GM12878 (cell line): ENCODE results near the gene RSRP1. TPM values are rescaled to one million over a fixed set of nuclear protein-coding genes. Genes with fewer than 3 reads are reported as not detected.
"Not testable (repeated sequence)": the region's sequence is repeated elsewhere in the genome, so short reads cannot be mapped to it uniquely, and the experiment has no call there.

Experiments used
- ATAC-seq: fragments of 200-7000 bp; cut with Tn5 transposase; 3 replicates; pipeline ENCODE4 v1.9.1; 2020; ENCODE audit warnings: mild to moderate bottlenecking, moderate library complexity
- BruUV-seq: library from RNA; stranded (reverse); fragments of 400-500 nt; replicated peaks from 2 replicates; lab custom pipeline; 2021; lab: Mats Ljungman, UMichigan
- CTCF ChIA-PET: fragments of 300-600 bp; sonication (Branson Sonifier 250); formaldehyde crosslinking; extraction: SDS; loops from one replicate; lab custom pipeline; 2021; ENCODE audit warnings: inconsistent platforms; lab: Yijun Ruan, JAX
- POLR2A ChIA-PET: fragments of 350-600 bp; formaldehyde crosslinking; extraction: SDS; loops from one replicate; lab custom pipeline; 2021; ENCODE audit warnings: inconsistent platforms; lab: Charles Lee
- RAD21 ChIA-PET: fragments of 300-600 bp; sonication (Branson Sonifier 250); formaldehyde crosslinking; loops from one replicate; lab custom pipeline; 2023; ENCODE audit warnings: antibody characterized with exemption; ENCODE audit not compliant: unreplicated experiment; lab: Charles Lee
- SMC1A ChIA-PET: fragments of 300-600 bp; sonication (Branson Sonifier 250); formaldehyde crosslinking; loops from one replicate; lab custom pipeline; 2023; ENCODE audit not compliant: unreplicated experiment, uncharacterized antibody; lab: Charles Lee
- DNase-seq: peaks from one replicate; pipeline ENCODE4 v3.0.0-alpha.2; 2011; ENCODE audit warnings: low read depth, low spot score
- FAIRE-seq: peaks from 3 replicates; lab custom pipeline; 2011; peaks lifted over from hg19 to GRCh38; lab: Jason Lieb, UNC
- H2AFZ ChIP-seq: 2 replicates; pipeline ENCODE4 v1.6.0; 2011; ENCODE audit warnings: low read depth, low read length, control low read depth; ENCODE audit not compliant: control insufficient read depth
- H3K27ac ChIP-seq: 2 replicates; pipeline ENCODE4 v1.5.1; 2011; ENCODE audit warnings: control low read depth; ENCODE audit not compliant: control insufficient read depth, insufficient read depth
- H3K27me3 ChIP-seq, 2 experiments: replicated peaks in 1 of 2; 2 replicates each; pipeline versions ENCODE4 v1.6.0 to v1.6.1; 2011; ENCODE audit warnings: low read length in 1 of 2; ENCODE audit not compliant: control insufficient read depth in 2 of 2, insufficient read depth in 2 of 2
- H3K36me3 ChIP-seq, 2 experiments: 2 replicates each; pipeline ENCODE4 v1.5.1; 2011; ENCODE audit warnings: low read length in 1 of 2; ENCODE audit not compliant: control insufficient read depth in 2 of 2, insufficient read depth in 2 of 2
- H3K4me1 ChIP-seq: 2 replicates; pipeline ENCODE4 v1.6.1; 2011; ENCODE audit warnings: mild to moderate bottlenecking, low read length, moderate library complexity, mixed read lengths; ENCODE audit not compliant: control insufficient read depth, insufficient read depth
- H3K4me2 ChIP-seq: 2 replicates; pipeline ENCODE4 v1.6.0; 2011; ENCODE audit warnings: control low read depth; ENCODE audit not compliant: control insufficient read depth, insufficient read depth
- H3K4me3 ChIP-seq: fragments of 200-600 bp; sonication (generic); 2 replicates; pipeline ENCODE4 v1.5.1; 2016
- H3K79me2 ChIP-seq: 2 replicates; pipeline ENCODE4 v1.6.0; 2011; ENCODE audit warnings: low read length; ENCODE audit not compliant: control insufficient read depth, insufficient read depth
- H3K9ac ChIP-seq: 2 replicates; pipeline ENCODE4 v1.8.0; 2011; ENCODE audit warnings: low read length, control low read depth, mixed read lengths; ENCODE audit not compliant: control insufficient read depth, insufficient read depth
- H3K9me3 ChIP-seq: replicated peaks from 3 replicates; pipeline ENCODE4 v1.5.1; 2011; ENCODE audit warnings: mild to moderate bottlenecking, low read length; ENCODE audit not compliant: control insufficient read depth, insufficient read depth
- H4K20me1 ChIP-seq: 2 replicates; pipeline ENCODE4 v1.6.0; 2011; ENCODE audit not compliant: control insufficient read depth, insufficient read depth
- WGBS: methylation state at CpG from one replicate; pipeline ENCODE4 v1.1.6; 2016; ENCODE audit warnings: low lambda C conversion rate; ENCODE audit not compliant: insufficient replicate concordance, insufficient coverage; ENCODE audit errors: missing lambda C conversion rate; 5-methylcytosine and 5-hydroxymethylcytosine counted together
- in situ Hi-C: fragments of 300-500 bp; cut with MboI; formaldehyde crosslinking; loops from 9 replicates; pipeline ENCODE4 v1.14.3; 2018; ENCODE audit warnings: mixed read lengths
- intact Hi-C: fragments of 100-400 bp; cut with micrococcal nuclease; formaldehyde crosslinking; loops from one replicate; pipeline ENCODE4 v1.14.2; 2022; ENCODE audit not compliant: unreplicated experiment
- polyA plus RNA-seq, 11 experiments: library from polyadenylated mRNA; depleted of rRNA in 4 of 11; unstranded in 6 of 11; stranded (reverse) in 5 of 11; fragments of >200 nt; fragmentation: Nextera tagmentation in 4 of 11; fragmentation: Illumina TruSeq in 1 of 11; extraction: Ambion mirVana in 4 of 11; extraction: Trizol in 1 of 11; gene quantifications; 1 replicate in 1 of 11; 2 replicates in 10 of 11; pipeline versions ENCODE4 v1.2.1 to v1.2.3, GENCODE V29; 2011 to 2016; ENCODE audit warnings: inconsistent platforms in 2 of 11, missing spikeins in 2 of 11, low read depth in 1 of 11
- total RNA-seq, 4 experiments: library from RNA; depleted of rRNA in 3 of 4; stranded (reverse); fragments of >200 nt in 3 of 4; fragmentation: Illumina TruSeq in 1 of 4; extraction: Trizol in 1 of 4; gene quantifications; 2 replicates each; pipeline versions ENCODE4 v1.2.1 to v1.2.3, GENCODE V29; 2013 to 2021
- TF ChIP-seq, protein P1 (sequence below): fragments of 450-650 bp; IDR thresholded peaks from 2 replicates; pipeline ENCODE4 v1.6.1; 2016; ENCODE audit warnings: mild to moderate bottlenecking

RSRP1 gene
- total and polyA plus RNA-seq, 10 of the 15 experiments (the other 5 are each of a cell fraction or from before 2014, with no cell fraction given): 23.5 to 128 (median 90.0) TPM

DNA sequence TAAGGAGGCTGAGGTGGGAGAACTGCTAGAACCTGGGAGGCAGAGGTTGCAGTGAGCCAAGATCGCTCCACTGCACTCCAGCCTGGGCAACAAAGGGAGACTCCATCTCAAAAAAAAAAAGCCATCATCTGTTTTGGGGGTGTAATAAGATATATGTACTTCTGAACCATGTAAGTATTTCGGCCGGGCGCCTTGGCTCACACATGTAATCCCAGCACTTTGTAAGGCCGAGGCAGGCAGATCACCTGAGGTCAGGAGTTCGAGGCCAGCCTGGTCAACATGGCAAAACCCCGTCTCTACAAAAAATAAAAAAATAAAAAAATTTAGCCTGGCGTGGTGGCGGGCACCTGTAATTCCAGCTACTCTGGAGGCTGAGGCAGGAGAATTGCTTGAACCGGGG is 11.8 kb downstream of the RSRP1 start:
- CTCF ChIA-PET, BruUV-seq, H3K9ac ChIP-seq, H2AFZ ChIP-seq, intact Hi-C loops, DNase-seq, H3K27me3 ChIP-seq, FAIRE-seq, POLR2A ChIA-PET, H4K20me1 ChIP-seq, H3K4me3 ChIP-seq, H3K27ac ChIP-seq, H3K9me3 ChIP-seq: not testable (repeated sequence)
- H3K4me2 ChIP-seq: peak overlapping the region; percentile 85; the same call in 1 of the 2 replicates
- in situ Hi-C loops: loop anchor here (5.0 to 25.0 kb wide), 2 partner anchors 577 to 1448 kb away; partner anchors contain the start of genes LYPLA2 and PITHD1
- WGBS: 98% methylated on average over 10 of the region's 10 CpGs
- peaks cover 37% of the 10 kb centered on the region for H3K79me2 ChIP-seq
- TF ChIP-seq, protein P1, sequence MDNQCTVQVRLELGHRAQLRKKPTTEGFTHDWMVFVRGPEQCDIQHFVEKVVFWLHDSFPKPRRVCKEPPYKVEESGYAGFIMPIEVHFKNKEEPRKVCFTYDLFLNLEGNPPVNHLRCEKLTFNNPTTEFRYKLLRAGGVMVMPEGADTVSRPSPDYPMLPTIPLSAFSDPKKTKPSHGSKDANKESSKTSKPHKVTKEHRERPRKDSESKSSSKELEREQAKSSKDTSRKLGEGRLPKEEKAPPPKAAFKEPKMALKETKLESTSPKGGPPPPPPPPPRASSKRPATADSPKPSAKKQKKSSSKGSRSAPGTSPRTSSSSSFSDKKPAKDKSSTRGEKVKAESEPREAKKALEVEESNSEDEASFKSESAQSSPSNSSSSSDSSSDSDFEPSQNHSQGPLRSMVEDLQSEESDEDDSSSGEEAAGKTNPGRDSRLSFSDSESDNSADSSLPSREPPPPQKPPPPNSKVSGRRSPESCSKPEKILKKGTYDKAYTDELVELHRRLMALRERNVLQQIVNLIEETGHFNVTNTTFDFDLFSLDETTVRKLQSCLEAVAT: 0 out of 2 replicates have a peak, but pooled peaks have one; percentile 56
- TF ChIP-seq, all 136 proteins: peak for 1; not testable (repeated sequence) for 135
- ATAC-seq, H3K36me3 ChIP-seq, SMC1A ChIA-PET: not testable (repeated sequence)
- RAD21 ChIA-PET: interaction anchor here (0.9 kb wide), 1 partner anchor 10 kb away, joined by 3 read pairs; no protein-coding TSS in a partner anchor
- peaks cover 22% of the 10 kb centered on the region for H3K4me1 ChIP-seq
